SK-N-SH treated with all-trans-retinoic acid at 6 μM for 48 hours (cell line): Measurements from ENCODE around the gene SNRPB2.

Experiments used
- GLIS3 ChIP-seq: fragments of 250-450 bp; sonication (Bioruptor Pico); IDR thresholded peaks from 2 replicates; pipeline ENCODE4 v1.5.0; 2020; ENCODE audit warnings: mild to moderate bottlenecking, moderate library complexity
- SNAI2 ChIP-seq: fragments of 250-450 bp; sonication (Bioruptor Pico); IDR thresholded peaks from 2 replicates; pipeline ENCODE4 v1.5.0; 2020; ENCODE audit warnings: mild to moderate bottlenecking, moderate library complexity
- ZC3H10 ChIP-seq: fragments of 250-450 bp; sonication (Bioruptor Pico); IDR thresholded peaks from 2 replicates; pipeline ENCODE4 v1.5.1; 2021; ENCODE audit warnings: mild to moderate bottlenecking, moderate library complexity
- ZFP30 ChIP-seq: fragments of 450-650 bp; formaldehyde crosslinking; IDR thresholded peaks from 2 replicates; pipeline ENCODE4 v1.5.0; 2022; ENCODE audit warnings: mild to moderate bottlenecking, moderate library complexity
- ZNF565 ChIP-seq: fragments of 450-650 bp; formaldehyde crosslinking; conservative IDR thresholded peaks from 2 replicates; pipeline ENCODE4 v1.5.0; 2020; ENCODE audit warnings: low read depth, mild to moderate bottlenecking, moderate library complexity
- TF ChIP-seq, protein P1 (sequence below): fragments of 250-450 bp; sonication (Bioruptor Pico); IDR thresholded peaks from 2 replicates; pipeline ENCODE4 v1.5.1; 2020; ENCODE audit warnings: low read depth, mild to moderate bottlenecking, moderate library complexity
- TF ChIP-seq, protein P2 (sequence below): fragments of 250-450 bp; sonication (Bioruptor Pico); IDR thresholded peaks from 2 replicates; pipeline ENCODE4 v1.8.0; 2020; ENCODE audit warnings: mild to moderate bottlenecking, moderate library complexity, borderline replicate concordance

DNA sequence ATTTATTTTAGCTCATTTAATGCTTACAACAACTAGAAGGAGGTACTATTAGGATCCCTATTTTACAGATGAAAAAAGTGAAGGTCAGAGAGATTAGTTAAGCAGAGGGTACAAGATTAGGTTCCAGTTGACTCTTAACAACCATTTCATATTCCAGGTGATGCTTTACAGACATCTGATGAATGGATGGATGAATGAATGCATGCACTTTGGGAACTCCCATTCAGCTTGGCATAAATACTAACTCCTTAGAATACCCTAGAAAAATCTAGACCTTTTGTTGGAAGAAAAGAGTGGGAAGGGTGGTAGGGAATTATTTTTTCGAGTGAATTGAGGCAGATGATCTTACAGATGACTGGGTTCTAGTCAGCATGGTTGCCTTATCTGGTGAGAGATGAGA is 746 bp upstream of the SNRPB2 start:
- TF ChIP-seq, protein P1, sequence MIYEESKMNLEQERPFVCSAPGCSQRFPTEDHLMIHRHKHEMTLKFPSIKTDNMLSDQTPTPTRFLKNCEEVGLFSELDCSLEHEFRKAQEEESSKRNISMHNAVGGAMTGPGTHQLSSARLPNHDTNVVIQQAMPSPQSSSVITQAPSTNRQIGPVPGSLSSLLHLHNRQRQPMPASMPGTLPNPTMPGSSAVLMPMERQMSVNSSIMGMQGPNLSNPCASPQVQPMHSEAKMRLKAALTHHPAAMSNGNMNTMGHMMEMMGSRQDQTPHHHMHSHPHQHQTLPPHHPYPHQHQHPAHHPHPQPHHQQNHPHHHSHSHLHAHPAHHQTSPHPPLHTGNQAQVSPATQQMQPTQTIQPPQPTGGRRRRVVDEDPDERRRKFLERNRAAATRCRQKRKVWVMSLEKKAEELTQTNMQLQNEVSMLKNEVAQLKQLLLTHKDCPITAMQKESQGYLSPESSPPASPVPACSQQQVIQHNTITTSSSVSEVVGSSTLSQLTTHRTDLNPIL: no peak
- TF ChIP-seq, protein P2, sequence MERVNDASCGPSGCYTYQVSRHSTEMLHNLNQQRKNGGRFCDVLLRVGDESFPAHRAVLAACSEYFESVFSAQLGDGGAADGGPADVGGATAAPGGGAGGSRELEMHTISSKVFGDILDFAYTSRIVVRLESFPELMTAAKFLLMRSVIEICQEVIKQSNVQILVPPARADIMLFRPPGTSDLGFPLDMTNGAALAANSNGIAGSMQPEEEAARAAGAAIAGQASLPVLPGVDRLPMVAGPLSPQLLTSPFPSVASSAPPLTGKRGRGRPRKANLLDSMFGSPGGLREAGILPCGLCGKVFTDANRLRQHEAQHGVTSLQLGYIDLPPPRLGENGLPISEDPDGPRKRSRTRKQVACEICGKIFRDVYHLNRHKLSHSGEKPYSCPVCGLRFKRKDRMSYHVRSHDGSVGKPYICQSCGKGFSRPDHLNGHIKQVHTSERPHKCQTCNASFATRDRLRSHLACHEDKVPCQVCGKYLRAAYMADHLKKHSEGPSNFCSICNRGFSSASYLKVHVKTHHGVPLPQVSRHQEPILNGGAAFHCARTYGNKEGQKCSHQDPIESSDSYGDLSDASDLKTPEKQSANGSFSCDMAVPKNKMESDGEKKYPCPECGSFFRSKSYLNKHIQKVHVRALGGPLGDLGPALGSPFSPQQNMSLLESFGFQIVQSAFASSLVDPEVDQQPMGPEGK (CRISPR knock-in tag): no peak
- no peak for TF ChIP-seq GLIS3 (CRISPR knock-in tag)
- TF ChIP-seq ZNF565 (CRISPR knock-in tag): no peak
- TF ChIP-seq ZFP30 (CRISPR knock-in tag): no peak
- no peak for TF ChIP-seq ZC3H10 (CRISPR knock-in tag)
- TF ChIP-seq SNAI2: no peak
